HEK293 (cell line): ENCODE results near the gene GDAP2.

Experiments
- CTCF ChIP-seq: fragments of 450-650 bp; formaldehyde crosslinking; IDR thresholded peaks from 2 replicates; pipeline ENCODE4 v1.5.1; 2016; ENCODE audit warnings: missing biosample characterization, missing genetic modification characterization
- EGR2 ChIP-seq: fragments of 450-650 bp; formaldehyde crosslinking; IDR thresholded peaks from 2 replicates; pipeline ENCODE4 v1.5.1; 2016; ENCODE audit warnings: low read depth, missing biosample characterization, missing genetic modification characterization
- GFI1B ChIP-seq: fragments of 450-650 bp; formaldehyde crosslinking; IDR thresholded peaks from 2 replicates; pipeline ENCODE4 v1.5.1; 2016; ENCODE audit warnings: missing biosample characterization, missing genetic modification characterization
- GLIS2 ChIP-seq: fragments of 450-650 bp; formaldehyde crosslinking; IDR thresholded peaks from 2 replicates; pipeline ENCODE4 v1.5.1; 2016; ENCODE audit warnings: missing biosample characterization, missing genetic modification characterization
- HOXA7 ChIP-seq: sonication (generic); formaldehyde crosslinking; IDR thresholded peaks from 2 replicates; pipeline ENCODE4 v1.8.1; 2022; ENCODE audit warnings: missing genetic modification reagents, borderline replicate concordance
- HOXC10 ChIP-seq: sonication (generic); formaldehyde crosslinking; IDR thresholded peaks from 2 replicates; pipeline ENCODE4 v1.8.1; 2023; ENCODE audit warnings: mild to moderate bottlenecking, missing genetic modification reagents
- HOXD13 ChIP-seq: sonication (generic); formaldehyde crosslinking; IDR thresholded peaks from 2 replicates; pipeline ENCODE4 v1.8.0; 2022; ENCODE audit warnings: missing genetic modification reagents, borderline replicate concordance
- KLF10 ChIP-seq: fragments of 450-650 bp; IDR thresholded peaks from 2 replicates; pipeline ENCODE4 v1.5.1; 2018; ENCODE audit warnings: missing biosample characterization, mild to moderate bottlenecking, missing genetic modification characterization
- KLF9 ChIP-seq: fragments of 450-650 bp; formaldehyde crosslinking; IDR thresholded peaks from 2 replicates; pipeline ENCODE4 v1.5.1; 2016; ENCODE audit warnings: missing biosample characterization, missing genetic modification characterization, low read depth
- MZF1 ChIP-seq: fragments of 450-650 bp; formaldehyde crosslinking; IDR thresholded peaks from 2 replicates; pipeline ENCODE4 v1.5.1; 2017; ENCODE audit warnings: missing biosample characterization, missing genetic modification characterization, borderline replicate concordance
- PRDM1 ChIP-seq: fragments of 450-650 bp; formaldehyde crosslinking; IDR thresholded peaks from 2 replicates; pipeline ENCODE4; 2016; ENCODE audit warnings: missing biosample characterization, missing genetic modification characterization
- PRDM6 ChIP-seq: fragments of 450-650 bp; formaldehyde crosslinking; IDR thresholded peaks from 2 replicates; pipeline ENCODE4 v1.5.1; 2017; ENCODE audit warnings: missing biosample characterization, missing genetic modification characterization
- SCRT2 ChIP-seq: fragments of 450-650 bp; formaldehyde crosslinking; IDR thresholded peaks from 2 replicates; pipeline ENCODE4 v1.5.1; 2016; ENCODE audit warnings: missing biosample characterization, missing genetic modification characterization
- SP7 ChIP-seq: fragments of 450-650 bp; formaldehyde crosslinking; IDR thresholded peaks from 2 replicates; pipeline ENCODE4 v1.5.1; 2016; ENCODE audit warnings: missing biosample characterization, missing genetic modification characterization
- TSHZ1 ChIP-seq: fragments of 450-650 bp; formaldehyde crosslinking; IDR thresholded peaks from 2 replicates; pipeline ENCODE4 v1.5.1; 2016; ENCODE audit warnings: missing biosample characterization, missing genetic modification characterization, borderline replicate concordance
- ZBTB17 ChIP-seq: fragments of 450-650 bp; formaldehyde crosslinking; IDR thresholded peaks from 2 replicates; pipeline ENCODE4 v1.5.1; 2016; ENCODE audit warnings: missing biosample characterization, missing genetic modification characterization
- ZBTB48 ChIP-seq: fragments of 450-650 bp; formaldehyde crosslinking; IDR thresholded peaks from 2 replicates; pipeline ENCODE4 v1.5.1; 2016; ENCODE audit warnings: missing biosample characterization, missing genetic modification characterization
- ZFP41 ChIP-seq: fragments of 450-650 bp; formaldehyde crosslinking; IDR thresholded peaks from 2 replicates; pipeline ENCODE4 v1.5.1; 2016; ENCODE audit warnings: missing biosample characterization, missing genetic modification characterization, borderline replicate concordance
- ZNF184 ChIP-seq: fragments of 450-650 bp; IDR thresholded peaks from 2 replicates; pipeline ENCODE4 v1.5.1; 2018; ENCODE audit warnings: missing biosample characterization, mild to moderate bottlenecking, missing genetic modification characterization
- ZNF19 ChIP-seq: fragments of 450-650 bp; formaldehyde crosslinking; IDR thresholded peaks from 2 replicates; pipeline ENCODE4; 2016; ENCODE audit warnings: missing biosample characterization, missing genetic modification characterization, low read depth
- ZNF23 ChIP-seq: fragments of 450-650 bp; formaldehyde crosslinking; IDR thresholded peaks from 2 replicates; pipeline ENCODE4 v1.5.1; 2016; ENCODE audit warnings: missing biosample characterization, missing genetic modification characterization, borderline replicate concordance
- ZNF248 ChIP-seq: fragments of 450-650 bp; formaldehyde crosslinking; IDR thresholded peaks from 2 replicates; pipeline ENCODE4 v1.5.1; 2017; ENCODE audit warnings: missing biosample characterization, missing genetic modification characterization
- ZNF274 ChIP-seq, 2 experiments: fragments of 200-500 bp in 1 of 2; fragments of 450-650 bp in 1 of 2; sonication (Bioruptor generic) in 1 of 2; formaldehyde crosslinking in 1 of 2; IDR thresholded peaks; 2 replicates each; pipeline versions ENCODE4 v1.5.1 to v1.6.1; 2014 to 2016; ENCODE audit warnings: borderline replicate concordance in 1 of 2, inconsistent platforms in 1 of 2, low read length in 1 of 2, missing biosample characterization in 1 of 2, missing genetic modification characterization in 1 of 2
- ZNF292 ChIP-seq: fragments of 450-650 bp; formaldehyde crosslinking; IDR thresholded peaks from 2 replicates; pipeline ENCODE4 v1.5.1; 2016; ENCODE audit warnings: low read depth, missing biosample characterization, missing genetic modification characterization, borderline replicate concordance
- ZNF423 ChIP-seq: fragments of 450-650 bp; formaldehyde crosslinking; IDR thresholded peaks from 2 replicates; pipeline ENCODE4 v1.5.1; 2016; ENCODE audit warnings: missing biosample characterization, missing genetic modification characterization
- ZNF473 ChIP-seq: fragments of 450-650 bp; formaldehyde crosslinking; IDR thresholded peaks from 2 replicates; pipeline ENCODE4 v1.5.1; 2017; ENCODE audit warnings: missing biosample characterization, missing genetic modification characterization
- ZNF549 ChIP-seq: fragments of 450-650 bp; IDR thresholded peaks from 2 replicates; pipeline ENCODE4 v1.5.1; 2018; ENCODE audit warnings: missing biosample characterization, missing genetic modification characterization, mild to moderate bottlenecking, inconsistent platforms, moderate library complexity
- ZNF555 ChIP-seq: fragments of 450-650 bp; formaldehyde crosslinking; conservative IDR thresholded peaks from 2 replicates; pipeline ENCODE4 v1.5.1; 2017; ENCODE audit warnings: missing biosample characterization, mild to moderate bottlenecking, missing genetic modification characterization, inconsistent platforms
- ZNF571 ChIP-seq: fragments of 450-650 bp; formaldehyde crosslinking; IDR thresholded peaks from 2 replicates; pipeline ENCODE4 v1.5.0; 2017; ENCODE audit warnings: missing biosample characterization, missing genetic modification characterization
- ZNF580 ChIP-seq: fragments of 450-650 bp; formaldehyde crosslinking; IDR thresholded peaks from 2 replicates; pipeline ENCODE4 v1.5.1; 2016; ENCODE audit warnings: missing biosample characterization, missing genetic modification characterization
- ZNF610 ChIP-seq: fragments of 450-650 bp; formaldehyde crosslinking; IDR thresholded peaks from 2 replicates; pipeline ENCODE4 v1.5.1; 2016; ENCODE audit warnings: missing biosample characterization, missing genetic modification characterization, borderline replicate concordance
- ZNF654 ChIP-seq: fragments of 450-650 bp; formaldehyde crosslinking; IDR thresholded peaks from 2 replicates; pipeline ENCODE4 v1.5.1; 2016; ENCODE audit warnings: low read depth, missing biosample characterization, missing genetic modification characterization
- ZSCAN18 ChIP-seq: fragments of 450-650 bp; formaldehyde crosslinking; IDR thresholded peaks from 2 replicates; pipeline ENCODE4 v1.5.1; 2016; ENCODE audit warnings: missing biosample characterization, missing genetic modification characterization
- ZXDB ChIP-seq: fragments of 450-650 bp; formaldehyde crosslinking; IDR thresholded peaks from 2 replicates; pipeline ENCODE4 v1.5.1; 2016; ENCODE audit warnings: missing biosample characterization, missing genetic modification characterization

Gene GDAP2

GRCh38 chr1:117928881-117929342, 509 bp downstream of the GDAP2 start (continued):
- TF ChIP-seq TSHZ1 (tag by site-specific recombination) (no peak), ZNF19 (tag by site-specific recombination) (no peak), ZSCAN18 (tag by site-specific recombination) (no peak), HOXA7 (CRISPR knock-in tag) (no peak), SCRT2 (no peak), ZNF274 (IDR thresholded peaks at IDR 0.05; ENCODE audit: low read length) (no peak), ZNF274 (tag by site-specific recombination; IDR thresholded peaks at IDR 0.05; ENCODE audit: borderline replicate concordance) (no peak), ZNF555 (tag by site-specific recombination) (no peak), ZNF423 (tag by site-specific recombination) (peak; percentile 94), ZNF549 (tag by site-specific recombination) (no peak), HOXC10 (CRISPR knock-in tag) (0 out of 2 replicates have a peak, but pooled peaks have one; percentile 37), ZNF248 (tag by site-specific recombination) (no peak), GFI1B (tag by site-specific recombination) (no peak), ZNF610 (tag by site-specific recombination) (no peak), SP7 (no peak), CTCF (tag by site-specific recombination) (peak; percentile 54; the same call in 1 of the 2 replicates), KLF9 (tag by site-specific recombination) (no peak), ZXDB (tag by site-specific recombination) (no peak), GLIS2 (no peak), EGR2 (tag by site-specific recombination) (no peak), HOXD13 (CRISPR knock-in tag) (no peak), ZNF580 (tag by site-specific recombination) (no peak), ZNF473 (tag by site-specific recombination) (no peak), KLF10 (tag by site-specific recombination) (no peak), ZFP41 (tag by site-specific recombination) (no peak), MZF1 (tag by site-specific recombination) (no peak), ZNF654 (tag by site-specific recombination) (no peak), ZNF292 (tag by site-specific recombination) (no peak), ZNF571 (tag by site-specific recombination) (no peak), PRDM1 (peak; percentile 33), ZNF184 (tag by site-specific recombination) (no peak), ZBTB48 (peak; percentile 52; the same call in 1 of the 2 replicates), ZBTB17 (tag by site-specific recombination) (no peak), ZNF23 (tag by site-specific recombination) (no peak), PRDM6 (tag by site-specific recombination) (no peak)
